Epithelial cell of proximal tubule (primary cell): ENCODE results near the gene TMSB4X. TPM values are rescaled to one million over a fixed set of nuclear protein-coding genes. Genes with fewer than 3 reads are reported as not detected.
"Not testable (repeated sequence)": the region's sequence is repeated elsewhere in the genome, so short reads cannot be mapped to it uniquely, and the experiment has no call there.

Source experiments
- DNase-seq: peaks from one replicate; pipeline ENCODE4 v3.0.0-alpha.2; 2011; ENCODE audit warnings: low read depth
- H3K4me3 ChIP-seq: 2 replicates; pipeline ENCODE4 v1.5.1; 2011; ENCODE audit warnings: low read depth, mild to moderate bottlenecking, low read length
- CTCF ChIP-seq: conservative IDR thresholded peaks from 2 replicates; pipeline ENCODE4 v1.5.1; 2012; ENCODE audit warnings: low read depth, mild to moderate bottlenecking, low read length
- total RNA-seq: library from RNA; depleted of rRNA; stranded (reverse); fragments of >200 nt; gene quantifications from 2 replicates; pipeline ENCODE4 v1.2.3, GENCODE V29; 2015

TMSB4X gene
- total RNA-seq, 1 donor from 2014 or later, result 5,862 TPM

- no peak for TF ChIP-seq CTCF
- no peak overlapping the region for H3K4me3 ChIP-seq
- DNase-seq, result no peak
Measured at GRCh38 chrX:12977761-12978204, 2.9 kb downstream of the TMSB4X start.

- TF ChIP-seq CTCF, result no peak
- no peak overlapping the region for H3K4me3 ChIP-seq
- no peak for DNase-seq
Measured at GRCh38 chrX:12978205-12979025, 3.5 kb downstream of the TMSB4X start.

DNA sequence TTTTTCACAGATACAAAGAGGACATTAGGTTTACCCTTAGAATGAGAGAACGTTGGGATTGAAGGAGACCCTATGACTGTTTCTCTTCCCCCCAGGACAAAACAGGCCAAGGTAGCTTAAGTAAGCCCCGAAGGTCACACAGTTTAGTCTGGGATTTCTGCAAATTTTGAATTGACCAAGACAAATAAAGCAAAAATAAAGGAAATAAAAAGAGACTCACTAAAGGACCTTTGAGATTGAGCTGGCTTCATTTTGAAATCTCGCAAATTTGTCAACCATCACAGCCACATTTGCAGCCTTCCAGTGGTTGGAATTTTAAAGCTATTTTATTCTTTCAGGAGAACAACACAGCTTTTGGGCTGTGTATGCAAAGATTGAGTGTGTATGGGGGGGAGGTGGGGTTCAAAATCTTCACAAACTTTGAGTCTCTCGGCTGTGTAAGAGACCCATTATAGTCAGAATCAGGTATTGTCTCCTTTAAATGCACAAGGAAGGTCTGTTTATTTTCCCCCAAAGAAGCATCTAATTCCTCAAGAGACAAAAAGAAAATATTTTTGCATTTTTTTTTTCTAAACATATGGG is 4.2 kb downstream of the TMSB4X start:
- no peak for DNase-seq
- TF ChIP-seq CTCF, result no peak
- H3K4me3 ChIP-seq, result no peak overlapping the region

- TF ChIP-seq CTCF, result no peak
- no peak for DNase-seq
- no peak overlapping the region for H3K4me3 ChIP-seq
Measured at GRCh38 chrX:12979616-12980015, 4.7 kb downstream of the TMSB4X start.

DNA sequence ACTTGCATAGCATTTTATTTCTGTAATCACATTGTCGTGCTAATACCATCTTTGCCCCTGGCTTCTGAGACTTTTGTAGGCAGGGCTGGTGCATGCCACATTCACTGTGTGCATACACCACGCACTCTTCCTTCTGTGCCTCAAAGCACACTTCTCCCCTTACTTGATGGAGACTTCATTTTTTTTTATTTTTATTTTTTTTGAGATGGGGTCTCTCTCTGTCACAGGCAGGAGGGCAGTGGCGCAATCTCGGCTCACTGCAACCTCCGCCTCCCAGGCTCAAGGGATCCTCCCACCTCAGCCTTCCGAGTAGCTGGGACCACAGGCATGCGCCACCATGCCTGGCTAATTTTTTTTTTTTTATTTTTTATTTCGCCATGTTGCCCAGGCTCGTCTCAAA is 5.1 kb downstream of the TMSB4X start:
- H3K4me3 ChIP-seq, DNase-seq: not testable (repeated sequence)

DNA sequence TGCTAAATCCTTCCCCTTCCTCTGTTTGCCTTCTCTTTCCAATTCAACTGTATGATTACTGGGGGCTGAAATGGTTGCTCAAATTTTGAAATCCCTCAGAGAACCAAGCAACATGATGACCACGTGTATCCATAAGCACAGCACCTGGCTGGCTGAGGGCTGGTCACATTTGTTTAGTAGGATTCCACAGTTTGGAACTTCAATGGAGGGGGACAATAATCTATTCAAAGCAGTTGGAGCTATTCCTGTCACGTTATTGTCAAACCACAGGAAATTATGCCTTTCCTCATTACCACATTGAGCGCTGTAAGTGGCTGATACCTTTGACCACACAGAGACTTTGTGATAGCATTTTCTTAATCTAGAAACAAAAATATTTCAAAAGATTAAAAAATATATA is 7.0 kb downstream of the TMSB4X start:
- no peak overlapping the region for H3K4me3 ChIP-seq
- no peak for TF ChIP-seq CTCF
- no peak for DNase-seq

GRCh38 chrX:12984603-12985319 is 9.9 kb downstream of the TMSB4X start:
- DNase-seq, result no peak
- no peak for TF ChIP-seq CTCF
- no peak overlapping the region for H3K4me3 ChIP-seq
